Gastrocnemius medialis (tissue), 4 donors: ENCODE measurements around the gene EN2. TPM values are rescaled to one million over a fixed set of nuclear protein-coding genes. Genes with fewer than 3 reads are reported as not detected.

ENCODE experiments used
- ATAC-seq, 2 donors: fragments of 150-250 bp; one replicate each; pipeline ENCODE4 v1.9.1; 2016
- DNase-seq, 2 donors: peaks; one replicate each; pipeline ENCODE4 v3.0.0-alpha.2; 2019
- H3K27ac ChIP-seq, 4 donors: fragments of 200-600 bp; sonication (generic); 1 replicate in 1 of 4; 2 replicates in 3 of 4; pipeline ENCODE4 v1.5.1; 2016 to 2018; ENCODE audit warnings: mild to moderate bottlenecking in 2 of 4, moderate library complexity in 1 of 4
- H3K27me3 ChIP-seq, 3 donors: fragments of 200-600 bp; sonication (generic) in 2 of 3; 1 replicate in 1 of 3; 2 replicates in 2 of 3; pipeline versions ENCODE4 v1.5.1 to v1.6.0; 2016 to 2019; ENCODE audit warnings: mild to moderate bottlenecking in 1 of 3, moderate library complexity in 1 of 3
- H3K36me3 ChIP-seq, 2 donors: fragments of 200-600 bp; sonication (generic) in 1 of 2; one replicate each; pipeline ENCODE4 v1.5.1; 2017 to 2018
- H3K4me1 ChIP-seq, 2 donors: fragments of 200-600 bp; sonication (generic) in 1 of 2; one replicate each; pipeline ENCODE4 v1.5.1; 2016 to 2017; ENCODE audit warnings: mild to moderate bottlenecking in 2 of 2
- H3K4me3 ChIP-seq, 4 donors: fragments of 200-600 bp; sonication (generic) in 3 of 4; 1 replicate in 1 of 4; 2 replicates in 3 of 4; pipeline ENCODE4 v1.5.1; 2016 to 2019; ENCODE audit warnings: mild to moderate bottlenecking in 2 of 4
- H3K9me3 ChIP-seq, 3 donors: fragments of 200-600 bp; sonication (generic) in 2 of 3; 1 replicate in 1 of 3; 2 replicates in 2 of 3; pipeline ENCODE4 v1.5.1; 2016 to 2019
- CTCF ChIP-seq, 5 experiments: fragments of 450-650 bp in 3 of 5; fragments of 200-600 bp in 2 of 5; sonication (generic) in 2 of 5; IDR thresholded peaks in 4 of 5; conservative IDR thresholded peaks in 1 of 5; 1 replicate in 4 of 5; 2 replicates in 1 of 5; pipeline ENCODE4 v1.5.1; 2016 to 2019; ENCODE audit warnings: antibody characterized with exemption in 5 of 5, mild to moderate bottlenecking in 3 of 5, moderate library complexity in 3 of 5
- POLR2A ChIP-seq, 2 donors: fragments of 450-650 bp; IDR thresholded peaks; one replicate each; pipeline ENCODE4 v1.6.1; 2017; ENCODE audit warnings: antibody characterized with exemption in 2 of 2, mild to moderate bottlenecking in 2 of 2, moderate library complexity in 2 of 2
- in situ Hi-C, 4 donors: fragments of 200-750 bp; cut with MboI; loops; one replicate each; pipeline versions ENCODE4 v1.15.0 to v1.8.0; 2017; ENCODE audit warnings: low sequenced_read_pairs in 4 of 4
- intact Hi-C: fragments of 100-400 bp; cut with DNase I; formaldehyde crosslinking; loops from one replicate; pipeline ENCODE4 v1.15.1; 2023; ENCODE audit warnings: low total_unique reads
- total RNA-seq, 4 donors: library from RNA; depleted of rRNA; stranded (reverse); fragments of >200 nt; gene quantifications; one replicate each; pipeline versions ENCODE4 v1.1.0 to v1.2.3, GENCODE V29; 2016

The EN2 gene
- total RNA-seq, 4 donors from 2014 or later: 0.31 to 1.2 (median 0.65) TPM

- H3K27me3 ChIP-seq: peaks cover 0 to 10% (median 6%) of the 10 kb centered on the region in 3 donors
- H3K36me3 ChIP-seq: no peaks in the 10 kb centered on the region
- intact Hi-C loops (no loop called here), in situ Hi-C loops (no loop called here)
- TF ChIP-seq CTCF (IDR thresholded peaks at IDR 0.05 in 4 of 5, conservative IDR thresholded peaks at IDR 0.05 in 1 of 5): no peak
- no peak for TF ChIP-seq POLR2A (IDR thresholded peaks at IDR 0.05)
- no peak overlapping the region for H3K4me3 ChIP-seq
- no peaks in the 10 kb centered on the region for H3K9me3 ChIP-seq
- ATAC-seq (no peak), DNase-seq (no peak)
- no peak overlapping the region for H3K27ac ChIP-seq
- H3K4me1 ChIP-seq: no peaks in the 10 kb centered on the region
Measured at GRCh38 chr7:155495440-155496248, 37.7 kb downstream of the EN2 start.

GRCh38 chr7:155496267-155497005 lies 38.5 kb downstream of the EN2 start:
- Histone ChIP-seq H3K4me1 (no peaks in the 10 kb centered on the region), H3K27me3 (peaks cover 0 to 12% (median 11%) of the 10 kb centered on the region in 3 donors), H3K27ac (no peak overlapping the region), H3K4me3 (no peak overlapping the region), H3K36me3 (no peaks in the 10 kb centered on the region), H3K9me3 (no peaks in the 10 kb centered on the region)
- in situ Hi-C loops (no loop called here), intact Hi-C loops (no loop called here)
- TF ChIP-seq POLR2A (IDR thresholded peaks at IDR 0.05): no peak
- no peak for TF ChIP-seq CTCF (IDR thresholded peaks at IDR 0.05 in 4 of 5, conservative IDR thresholded peaks at IDR 0.05 in 1 of 5)
- ATAC-seq: no peak
- no peak for DNase-seq

GRCh38 chr7:155497149-155497901 lies 39.4 kb downstream of the EN2 start:
- intact Hi-C loops (no loop called here), in situ Hi-C loops (no loop called here)
- Histone ChIP-seq H3K36me3 (no peaks in the 10 kb centered on the region), H3K9me3 (no peaks in the 10 kb centered on the region), H3K4me1 (no peaks in the 10 kb centered on the region), H3K4me3 (no peak overlapping the region), H3K27me3 (peaks cover 0 to 16% (median 11%) of the 10 kb centered on the region in 3 donors), H3K27ac (no peak overlapping the region)
- DNase-seq (no peak), ATAC-seq (no peak)
- no peak for TF ChIP-seq POLR2A (IDR thresholded peaks at IDR 0.05)
- TF ChIP-seq CTCF (IDR thresholded peaks at IDR 0.05 in 4 of 5, conservative IDR thresholded peaks at IDR 0.05 in 1 of 5): no peak

- in situ Hi-C loops: no loop called here
- Histone ChIP-seq H3K27ac (no peak overlapping the region), H3K36me3 (no peaks in the 10 kb centered on the region), H3K4me1 (no peaks in the 10 kb centered on the region), H3K27me3 (peaks cover 58 to 81% (median 65%) of the 10 kb centered on the region in 3 donors), H3K4me3 (no peak overlapping the region), H3K9me3 (no peaks in the 10 kb centered on the region)
- intact Hi-C loops: no loop called here
- ATAC-seq (no peak), DNase-seq (no peak)
- no peak for TF ChIP-seq CTCF (IDR thresholded peaks at IDR 0.05 in 4 of 5, conservative IDR thresholded peaks at IDR 0.05 in 1 of 5)
- TF ChIP-seq POLR2A (IDR thresholded peaks at IDR 0.05): no peak
Measured at GRCh38 chr7:155505422-155505793, 47.5 kb downstream of the EN2 start.
